Metanephros (tissue), 2 donors: ENCODE results near the gene FBLL1. TPM values are rescaled to one million over a fixed set of nuclear protein-coding genes. Genes with fewer than 3 reads are reported as not detected.

Experiments
- small RNA-seq: library from RNA; depleted of rRNA; stranded (forward); fragments of <200 nt; gene quantifications from one replicate; pipeline ENCODE3, GENCODE V24; 2014; ENCODE audit warnings: low replicate concordance
- total RNA-seq: library from RNA; depleted of rRNA; stranded (reverse); fragments of >200 nt; gene quantifications from one replicate; pipeline ENCODE4 v1.2.3, GENCODE V29; 2014

Gene FBLL1
- total RNA-seq = 2.0 TPM

DNA sequence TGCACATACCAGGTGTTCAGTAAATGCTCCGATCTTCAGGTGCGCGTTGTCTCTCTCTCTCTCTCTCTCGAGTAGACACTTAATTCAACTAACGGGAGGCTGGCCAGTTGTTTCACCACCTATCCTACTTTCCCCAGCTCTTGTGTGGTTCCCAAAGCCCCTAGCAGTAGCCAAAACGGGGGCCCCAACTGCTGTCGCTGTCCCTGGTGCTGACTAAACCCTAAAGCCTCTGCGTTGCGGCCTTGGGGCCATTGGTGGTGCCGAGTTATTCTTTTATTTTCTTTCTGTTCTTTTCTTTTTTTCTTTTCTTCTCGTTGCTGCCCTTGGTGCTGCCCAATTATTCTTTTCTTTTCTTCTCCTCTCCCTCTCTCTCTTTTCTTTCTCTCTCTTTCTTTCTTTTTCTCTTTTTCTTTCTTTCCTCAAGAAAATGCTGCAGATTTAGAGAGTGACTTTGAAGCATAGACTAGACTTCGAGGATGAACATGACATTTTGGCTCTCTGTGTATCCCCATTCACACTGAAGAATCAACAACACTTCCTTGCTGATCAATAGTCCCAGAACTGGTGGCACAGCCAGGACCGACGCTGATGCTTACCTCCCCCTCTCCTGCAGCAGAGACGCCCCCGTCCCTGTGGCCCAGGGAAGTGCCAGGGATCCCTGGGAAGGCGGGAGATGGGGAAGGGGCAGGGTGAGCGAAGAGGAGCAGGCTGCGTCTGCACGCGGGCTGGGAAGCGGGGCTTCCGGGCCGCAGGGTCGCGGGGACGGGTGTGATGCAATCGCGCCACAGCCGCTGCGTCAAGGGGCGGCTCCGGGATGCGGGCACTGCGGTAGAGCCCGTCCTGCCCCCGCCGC, at the start of gene FBLL1:
TSS of gene FBLL1 (plus strand) at position 785 of the 853 bp plus-strand sequence. CDS start 200 bp downstream, outside the sequence.

DNA sequence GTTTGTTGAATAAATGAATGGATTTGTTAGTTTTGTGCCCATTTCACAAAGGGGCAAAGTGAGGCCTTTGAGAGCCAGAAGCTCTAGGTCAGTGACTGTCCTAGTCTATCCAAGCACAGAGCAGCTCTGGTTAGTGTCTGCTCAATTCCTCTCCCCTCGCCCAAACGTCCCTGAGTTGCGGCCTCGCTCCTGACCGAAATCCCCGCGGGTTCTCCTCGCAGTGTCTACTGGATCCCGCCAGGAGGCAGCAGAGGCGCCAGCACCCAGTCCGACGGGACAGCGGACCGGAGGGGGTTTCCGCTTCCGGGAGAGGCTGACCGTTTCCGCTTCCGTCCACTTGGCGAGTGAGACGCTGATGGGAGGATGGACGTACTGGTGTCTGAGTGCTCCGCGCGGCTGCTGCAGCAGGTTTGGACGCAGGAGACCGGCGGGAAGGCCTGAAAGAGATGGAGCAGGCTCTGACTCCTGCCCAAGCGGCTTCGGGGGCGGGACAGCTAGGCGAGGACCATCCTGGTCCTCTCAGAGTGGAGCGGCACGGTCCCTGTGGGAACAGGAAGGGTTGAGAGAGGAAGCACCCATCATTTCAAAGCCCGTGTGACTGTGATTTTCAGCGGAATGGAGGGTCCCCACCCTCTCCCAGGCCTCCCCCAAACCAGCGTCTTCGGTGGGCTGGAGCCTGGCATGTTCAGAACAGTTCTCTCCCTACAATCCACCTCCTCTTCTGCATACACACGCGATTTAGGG, 42.8 kb upstream of the FBLL1 start, which contains the start of gene RARS1:
TSS of gene RARS1 (plus strand) at position 336 of the 744 bp plus-strand sequence. CDS start at position 364, 28 bp downstream.

DNA sequence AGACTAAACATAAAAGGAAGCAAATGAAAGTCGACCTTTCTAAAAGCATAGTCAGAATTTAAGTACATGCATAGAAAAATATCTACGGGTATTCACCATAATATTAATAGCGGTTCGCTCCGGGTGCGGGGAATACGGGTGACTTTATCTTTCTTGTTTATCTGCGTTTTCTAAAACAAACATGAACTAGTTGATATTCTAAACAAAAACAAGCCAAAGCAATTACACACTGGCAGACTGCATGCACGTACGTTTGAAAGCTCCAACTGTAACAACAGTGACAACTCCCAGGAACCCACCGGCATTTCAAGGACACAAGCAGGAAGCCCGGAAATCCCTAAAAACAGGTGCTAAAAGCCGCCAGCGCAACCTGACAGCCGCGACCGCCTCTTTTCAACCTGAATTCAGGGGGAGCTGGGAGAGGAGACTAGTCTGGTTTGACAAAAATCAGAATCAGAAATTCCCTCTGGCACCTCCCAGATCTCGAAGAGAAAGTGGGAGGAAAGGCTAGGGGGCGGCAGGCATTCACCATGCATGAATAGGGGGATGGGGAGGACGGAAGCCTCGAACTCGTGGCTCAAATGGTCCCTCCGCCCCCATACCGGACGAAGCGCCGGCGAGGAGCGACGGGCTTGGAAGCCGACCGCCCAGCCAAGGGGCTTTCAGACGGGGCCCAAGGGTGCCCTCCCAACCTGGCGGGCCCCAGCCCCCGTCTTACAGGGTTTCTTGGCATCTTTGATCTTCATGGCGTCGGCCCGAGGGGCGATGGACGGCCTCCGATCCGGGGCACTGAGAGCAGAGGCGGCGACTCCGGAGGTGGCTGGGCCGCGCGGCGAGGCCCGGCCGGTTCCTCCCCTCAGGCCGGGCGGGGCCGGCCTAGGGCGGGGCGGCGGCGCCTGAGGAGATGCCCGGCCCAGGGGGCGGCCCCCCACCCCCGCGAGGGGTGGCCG, 49.7 kb downstream of the FBLL1 start, which contains the start of gene PANK3:
TSS of gene PANK3 (minus strand) at position 831 of the 950 bp plus-strand sequence. CDS start at position 746, 85 bp downstream.

Small RNAs within 50 kb of the gene (small RNA-seq; reads per million reads assigned to genes)
- gene MIR103A1 = 0.21 reads per million

Other genes starting within 250 kb of the FBLL1 start
- 50.3 TPM for gene WWC1, start 237.7 kb upstream of the FBLL1 start, total RNA-seq
- gene RARS1, start 42.8 kb upstream of the FBLL1 start, total RNA-seq = 80.8 TPM
- gene PANK3, start 50.1 kb downstream of the FBLL1 start, total RNA-seq = 51.3 TPM